Stimulated activated CD8-positive, alpha-beta memory T cell treated with anti-CD3 and anti-CD28 coated beads, Interleukin-7, amount 100 ng/mL, for 4 hours (primary cell): ENCODE data around the gene OMG.
"Not testable (repeated sequence)": the region's sequence is repeated elsewhere in the genome, so short reads cannot be mapped to it uniquely, and the experiment has no call there.

Experiments used
- DNase-seq, 2 donors: peaks; one replicate each; pipeline ENCODE4 v3.0.0-alpha.2; 2020; ENCODE audit warnings: low read depth in 2 of 2

The OMG gene

GRCh38 chr17:31297090-31297489, at the start of gene OMG:
TSS of gene OMG (minus strand) at chr17:31297239. CDS start at chr17:31296331, 908 bp downstream.
- no peak for DNase-seq

DNA sequence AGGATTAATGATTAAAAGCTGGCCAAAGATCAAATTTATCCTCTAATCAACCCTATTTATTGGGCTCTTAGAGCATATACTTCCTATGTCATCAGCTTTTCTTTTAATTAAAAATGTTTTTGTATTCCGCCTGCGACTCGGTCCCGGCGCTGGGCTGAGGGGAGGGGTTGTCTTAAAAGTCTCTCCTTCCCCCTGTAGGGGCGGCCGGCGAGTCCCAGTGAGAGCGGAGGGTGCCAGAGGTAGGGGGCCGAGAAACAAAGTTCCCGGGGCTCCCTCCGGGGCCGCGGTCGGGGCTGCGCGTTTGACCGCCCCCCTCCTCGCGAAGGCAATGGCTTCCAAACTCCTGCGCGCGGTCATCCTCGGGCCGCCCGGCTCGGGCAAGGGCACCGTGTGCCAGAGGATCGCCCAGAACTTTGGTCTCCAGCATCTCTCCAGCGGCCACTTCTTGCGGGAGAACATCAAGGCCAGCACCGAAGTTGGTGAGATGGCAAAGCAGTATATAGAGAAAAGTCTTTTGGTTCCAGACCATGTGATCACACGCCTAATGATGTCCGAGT, 48.2 kb upstream of the OMG start:
- DNase-seq, result not testable (repeated sequence)

DNA sequence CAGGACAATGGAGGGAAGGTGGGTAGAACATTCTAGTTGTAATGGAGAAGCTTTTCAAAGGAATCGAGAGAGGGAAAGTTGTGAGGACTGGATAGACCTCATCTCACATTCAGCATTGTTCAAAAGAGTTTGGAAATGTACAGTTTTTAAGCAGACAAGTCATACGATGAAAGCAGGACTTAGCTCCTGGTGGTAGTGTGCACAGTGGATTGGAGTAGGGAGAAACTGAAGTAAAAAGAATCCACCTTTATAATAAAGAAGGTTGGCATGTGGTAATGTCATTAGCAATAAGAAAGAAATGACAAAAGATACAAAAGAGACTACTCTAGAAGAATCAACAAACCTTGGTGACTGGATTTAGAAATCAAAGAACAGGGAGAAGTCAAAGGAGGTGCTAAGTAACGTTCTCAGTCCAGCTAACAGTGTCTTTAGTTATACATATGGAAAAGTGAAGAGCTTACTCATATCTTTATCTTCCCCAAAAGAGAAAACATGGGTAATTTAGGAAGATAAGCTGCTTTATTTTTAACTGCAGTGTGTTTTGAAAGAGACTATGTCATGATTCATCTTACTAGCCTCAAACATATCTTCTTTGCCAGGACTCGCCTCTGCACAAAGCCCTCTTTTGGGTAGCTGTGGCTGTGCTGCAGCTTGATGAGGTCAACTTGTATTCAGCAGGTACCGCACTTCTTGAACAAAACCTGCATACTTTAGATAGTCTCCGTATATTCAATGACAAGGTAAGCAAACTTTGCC, 43.0 kb upstream of the OMG start:
- DNase-seq, result no peak

GRCh38 chr17:31329221-31329620, 32.2 kb upstream of the OMG start:
- DNase-seq, result no peak

GRCh38 chr17:31328160-31328535, 31.1 kb upstream of the OMG start:
- no peak for DNase-seq

DNA sequence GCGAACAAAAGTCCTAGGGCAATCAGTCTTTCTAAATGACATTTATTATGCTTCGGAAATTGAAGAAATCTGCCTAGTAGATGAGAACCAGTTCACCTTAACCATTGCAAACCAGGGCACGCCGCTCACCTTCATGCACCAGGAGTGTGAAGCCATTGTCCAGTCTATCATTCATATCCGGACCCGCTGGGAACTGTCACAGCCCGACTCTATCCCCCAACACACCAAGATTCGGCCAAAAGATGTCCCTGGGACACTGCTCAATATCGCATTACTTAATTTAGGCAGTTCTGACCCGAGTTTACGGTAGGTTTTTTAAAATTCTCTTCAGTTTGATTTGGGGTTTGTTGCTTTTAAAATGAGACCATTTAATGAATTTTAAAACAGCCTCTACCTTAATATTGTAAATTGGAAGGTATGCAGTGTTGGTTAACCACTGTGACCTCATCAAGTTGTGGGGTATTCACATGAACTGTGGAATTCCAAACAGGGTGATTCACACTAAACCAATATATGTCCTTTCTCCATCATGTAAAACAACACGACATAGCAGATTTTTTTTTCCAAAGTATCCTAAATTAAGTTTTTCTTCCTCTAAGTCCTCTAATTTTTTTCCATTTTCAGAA, 30.6 kb upstream of the OMG start:
- no peak for DNase-seq

GRCh38 chr17:31323551-31323950, 26.5 kb upstream of the OMG start:
- DNase-seq, result no peak

GRCh38 chr17:31321966-31322365, 24.9 kb upstream of the OMG start:
- DNase-seq, result no peak

DNA sequence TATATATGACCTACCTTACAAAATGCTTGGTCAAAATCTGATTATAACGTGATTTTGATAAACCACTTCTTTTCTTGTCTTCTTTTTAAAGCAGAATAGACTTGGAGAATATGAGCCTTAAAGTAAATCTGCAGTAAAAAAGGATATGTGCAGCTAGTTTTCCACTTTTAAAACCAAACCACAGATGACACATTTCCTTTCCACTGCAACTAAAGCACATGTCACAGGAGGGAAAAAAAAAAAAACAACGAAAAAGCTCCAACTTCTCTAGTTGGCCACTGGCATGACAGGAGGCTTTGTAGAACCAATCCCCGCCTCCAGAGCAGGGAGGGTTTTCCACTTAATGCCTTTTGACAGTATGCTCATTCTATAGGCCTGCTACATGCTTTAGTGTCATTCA, 24.4 kb upstream of the OMG start, which contains the start of gene EVI2A:
TSS of gene EVI2A (minus strand) at position 142 of the 400 bp plus-strand sequence. CDS start 2,609 bp downstream, outside the sequence.
- peak; percentile 74 to 83 for DNase-seq

GRCh38 chr17:31320791-31321190, 23.8 kb upstream of the OMG start:
- DNase-seq, result no peak

- no peak for DNase-seq
Measured at GRCh38 chr17:31320241-31320640, 23.2 kb upstream of the OMG start.

- no peak for DNase-seq
Measured at GRCh38 chr17:31318851-31319661, 22.0 kb upstream of the OMG start.

DNA sequence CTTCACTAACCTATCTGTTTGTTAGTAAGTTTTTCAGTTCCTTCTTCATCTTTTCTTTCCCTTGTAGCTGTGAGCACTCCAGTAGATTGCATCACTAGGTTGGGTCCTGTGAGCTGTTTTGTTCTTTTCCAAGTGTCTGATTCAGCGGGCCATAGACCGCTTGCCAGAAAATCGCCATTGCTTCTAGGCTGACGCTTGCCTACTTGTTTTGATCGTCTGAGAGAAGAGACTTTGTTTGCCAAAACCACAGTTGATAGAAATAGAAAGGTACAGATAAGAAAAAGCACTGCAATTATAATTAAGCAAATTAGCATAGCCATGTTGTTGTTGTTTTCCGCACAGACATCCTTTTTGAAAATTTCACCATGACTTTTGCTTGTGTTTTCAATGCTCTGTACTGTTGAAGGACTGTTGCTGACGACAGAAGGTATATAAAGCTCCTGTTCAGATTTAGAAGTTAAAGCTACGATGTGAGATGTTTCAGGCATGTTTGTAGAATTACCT, 21.3 kb upstream of the OMG start:
- peak in 1 of 2 donors; percentile 26 for DNase-seq

DNA sequence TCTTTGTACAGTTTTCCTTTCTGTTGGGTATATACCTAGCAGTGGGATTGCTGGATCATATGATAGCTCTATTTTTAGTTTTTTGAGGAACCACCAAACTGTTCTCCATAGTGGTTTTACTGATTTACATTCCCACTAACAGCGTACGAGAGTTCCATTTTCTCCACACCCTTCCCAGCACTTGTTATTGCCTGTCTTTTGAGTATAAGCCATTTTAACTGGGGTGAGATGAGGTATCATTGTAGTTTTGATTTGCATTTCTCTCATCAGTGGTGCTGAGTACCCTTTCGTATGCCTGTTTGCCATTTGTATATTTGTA, 17.7 kb upstream of the OMG start:
- DNase-seq, result no peak

GRCh38 chr17:31313982-31314781, 17.1 kb upstream of the OMG start, which contains the start of gene EVI2B:
TSS of gene EVI2B (minus strand) at chr17:31314054. CDS start at chr17:31305609, 8,445 bp downstream.
- DNase-seq, result no peak

DNA sequence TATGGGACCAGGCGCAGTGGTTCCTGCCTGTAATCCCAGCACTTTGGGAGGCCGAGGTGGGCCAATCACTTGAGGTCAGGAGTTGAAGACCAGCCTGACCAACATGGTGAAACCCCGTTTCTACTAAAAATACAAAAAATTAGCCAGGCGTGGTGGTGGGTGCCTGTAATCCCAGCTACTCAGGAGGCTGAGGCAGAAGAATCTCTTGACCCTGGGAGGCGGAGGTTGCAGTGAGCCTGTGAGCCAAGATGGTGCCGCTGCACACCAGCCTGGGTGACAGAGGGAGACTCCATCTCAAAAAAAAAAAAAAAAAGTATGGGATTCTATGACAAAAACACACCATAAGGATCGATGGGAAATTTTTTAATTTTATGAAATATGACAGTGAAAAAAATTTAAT, 15.2 kb upstream of the OMG start:
- DNase-seq, result peak in 1 of 2 donors; percentile 26

- DNase-seq, result no peak
Measured at GRCh38 chr17:31311526-31311925, 14.5 kb upstream of the OMG start.

DNA sequence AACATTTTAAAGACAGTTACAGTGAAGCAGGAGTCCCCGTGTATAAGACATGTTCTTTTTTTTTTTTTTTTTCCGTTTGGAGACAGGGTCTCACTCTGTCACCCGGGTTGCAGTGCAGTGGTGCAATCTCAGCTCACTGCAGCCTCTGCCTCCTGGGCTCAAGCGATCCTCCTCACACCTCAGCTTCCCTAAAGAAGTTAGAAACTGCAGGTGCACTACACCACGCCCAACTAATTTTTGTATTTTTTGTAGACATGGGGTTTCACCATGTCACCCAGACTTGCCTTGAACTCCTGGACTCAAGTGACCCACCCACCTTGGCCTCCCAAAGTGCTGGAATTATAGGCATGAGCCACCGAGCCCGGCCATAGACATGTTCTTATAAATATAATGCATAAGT, 13.8 kb upstream of the OMG start:
- DNase-seq, result no peak

GRCh38 chr17:31310260-31310659, 13.2 kb upstream of the OMG start:
- peak in 1 of 2 donors; percentile 30 for DNase-seq

DNA sequence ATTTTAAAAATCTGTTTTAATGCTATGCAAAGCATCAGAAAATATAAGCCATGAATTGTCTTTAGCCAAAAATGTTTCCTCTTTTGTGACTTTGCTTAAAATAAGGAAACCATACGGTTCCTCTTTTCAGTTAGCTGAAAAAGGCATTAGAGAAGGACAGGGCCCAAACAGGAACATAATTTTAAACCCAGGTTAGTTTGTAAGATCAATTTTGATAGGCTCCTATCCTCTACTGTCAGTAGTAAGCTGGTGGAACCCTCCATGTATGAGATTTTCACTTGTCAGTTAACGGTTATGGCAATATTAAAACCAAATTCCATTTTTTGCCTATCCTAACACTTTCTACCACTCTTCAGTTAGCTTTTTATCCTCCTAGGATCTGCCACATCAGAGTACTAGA, 12.5 kb upstream of the OMG start:
- DNase-seq, result no peak
